CD4-positive, alpha-beta T cell treated with Interleukin-15 for 4 hours (primary cell): ENCODE results near the gene PIK3CB.
"Not testable (repeated sequence)": the region's sequence is repeated elsewhere in the genome, so short reads cannot be mapped to it uniquely, and the experiment has no call there.

Experiments
- DNase-seq: peaks from one replicate; pipeline ENCODE4 v3.0.0-alpha.2; 2020; ENCODE audit warnings: low spot score

Gene PIK3CB

GRCh38 chr3:138803006-138803653 lies 31.6 kb downstream of the PIK3CB start:
- DNase-seq: no peak

GRCh38 chr3:138802223-138802622 lies 32.5 kb downstream of the PIK3CB start:
- DNase-seq: not testable (repeated sequence)

- no peak for DNase-seq
Measured at GRCh38 chr3:138801792-138802191, 32.9 kb downstream of the PIK3CB start.

GRCh38 chr3:138800248-138800647 lies 34.5 kb downstream of the PIK3CB start:
- DNase-seq: no peak

GRCh38 chr3:138799822-138800221 lies 34.9 kb downstream of the PIK3CB start:
- no peak for DNase-seq

- no peak for DNase-seq
Measured at GRCh38 chr3:138797508-138798038, 37.2 kb downstream of the PIK3CB start.

GRCh38 chr3:138796761-138797160 lies 38.0 kb downstream of the PIK3CB start:
- no peak for DNase-seq

GRCh38 chr3:138786788-138787271 lies 47.9 kb downstream of the PIK3CB start:
- no peak for DNase-seq

GRCh38 chr3:138785951-138786350 lies 48.8 kb downstream of the PIK3CB start:
- DNase-seq: no peak

GRCh38 chr3:138785362-138785857 lies 49.3 kb downstream of the PIK3CB start:
- DNase-seq: not testable (repeated sequence)

GRCh38 chr3:138782755-138783154 lies 52.0 kb downstream of the PIK3CB start:
- no peak for DNase-seq

- DNase-seq: peak; percentile 76
Measured at GRCh38 chr3:138781012-138781470, 53.7 kb downstream of the PIK3CB start.

- DNase-seq: no peak
Measured at GRCh38 chr3:138778643-138779042, 56.1 kb downstream of the PIK3CB start.

- no peak for DNase-seq
Measured at GRCh38 chr3:138776961-138777360, 57.8 kb downstream of the PIK3CB start.

GRCh38 chr3:138775254-138775595 lies 59.5 kb downstream of the PIK3CB start:
- DNase-seq: no peak

- peak; percentile 39 for DNase-seq
Measured at GRCh38 chr3:138774529-138775253, 60.0 kb downstream of the PIK3CB start.

- no peak for DNase-seq
Measured at GRCh38 chr3:138771585-138771984, 63.1 kb downstream of the PIK3CB start.

- no peak for DNase-seq
Measured at GRCh38 chr3:138769616-138770015, 65.1 kb downstream of the PIK3CB start.

- no peak for DNase-seq
Measured at GRCh38 chr3:138768946-138769345, 65.8 kb downstream of the PIK3CB start.

- no peak for DNase-seq
Measured at GRCh38 chr3:138768125-138768524, 66.6 kb downstream of the PIK3CB start.

- no peak for DNase-seq
Measured at GRCh38 chr3:138767498-138768104, 67.1 kb downstream of the PIK3CB start.

- DNase-seq: no peak
Measured at GRCh38 chr3:138761002-138761401, 73.7 kb downstream of the PIK3CB start.

GRCh38 chr3:138748190-138748589 lies 86.5 kb downstream of the PIK3CB start:
- DNase-seq: no peak
